ENCODE results near the gene CCL26. TPM values are rescaled to one million over a fixed set of nuclear protein-coding genes. Genes with fewer than 3 reads are reported as not detected.

Gene CCL26
- total and polyA plus RNA-seq, 7 donors: 0.27 to 0.34 TPM; not detected in 5

GRCh38 chr7:75817116-75817515 lies 45.1 kb upstream of the CCL26 start:
- 71 to 74% (median 71%) methylated on average over 6 of the region's 6 CpGs for WGBS, 3 donors
- Histone ChIP-seq H3K27me3 (ENCODE audit: insufficient read depth in 3 of 3, low read length in 2 of 3) (peaks cover 0 to 3% (median 0%) of the 10 kb centered on the region in 3 donors), H3K4me3 (no peak overlapping the region), H3K4me1 (no peaks in the 10 kb centered on the region), H3K9me3 (no peaks in the 10 kb centered on the region), H3K27ac (no peak overlapping the region), H3K36me3 (ENCODE audit: insufficient read depth in 1 of 2, low read depth in 1 of 2) (no peaks in the 10 kb centered on the region)
- intact Hi-C loops (cut with DNase I): no loop called here
- DNase-seq (no peak), ATAC-seq (no peak)
- TF ChIP-seq, protein P1, sequence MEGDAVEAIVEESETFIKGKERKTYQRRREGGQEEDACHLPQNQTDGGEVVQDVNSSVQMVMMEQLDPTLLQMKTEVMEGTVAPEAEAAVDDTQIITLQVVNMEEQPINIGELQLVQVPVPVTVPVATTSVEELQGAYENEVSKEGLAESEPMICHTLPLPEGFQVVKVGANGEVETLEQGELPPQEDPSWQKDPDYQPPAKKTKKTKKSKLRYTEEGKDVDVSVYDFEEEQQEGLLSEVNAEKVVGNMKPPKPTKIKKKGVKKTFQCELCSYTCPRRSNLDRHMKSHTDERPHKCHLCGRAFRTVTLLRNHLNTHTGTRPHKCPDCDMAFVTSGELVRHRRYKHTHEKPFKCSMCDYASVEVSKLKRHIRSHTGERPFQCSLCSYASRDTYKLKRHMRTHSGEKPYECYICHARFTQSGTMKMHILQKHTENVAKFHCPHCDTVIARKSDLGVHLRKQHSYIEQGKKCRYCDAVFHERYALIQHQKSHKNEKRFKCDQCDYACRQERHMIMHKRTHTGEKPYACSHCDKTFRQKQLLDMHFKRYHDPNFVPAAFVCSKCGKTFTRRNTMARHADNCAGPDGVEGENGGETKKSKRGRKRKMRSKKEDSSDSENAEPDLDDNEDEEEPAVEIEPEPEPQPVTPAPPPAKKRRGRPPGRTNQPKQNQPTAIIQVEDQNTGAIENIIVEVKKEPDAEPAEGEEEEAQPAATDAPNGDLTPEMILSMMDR (IDR thresholded peaks at IDR 0.05): no peak

DNA sequence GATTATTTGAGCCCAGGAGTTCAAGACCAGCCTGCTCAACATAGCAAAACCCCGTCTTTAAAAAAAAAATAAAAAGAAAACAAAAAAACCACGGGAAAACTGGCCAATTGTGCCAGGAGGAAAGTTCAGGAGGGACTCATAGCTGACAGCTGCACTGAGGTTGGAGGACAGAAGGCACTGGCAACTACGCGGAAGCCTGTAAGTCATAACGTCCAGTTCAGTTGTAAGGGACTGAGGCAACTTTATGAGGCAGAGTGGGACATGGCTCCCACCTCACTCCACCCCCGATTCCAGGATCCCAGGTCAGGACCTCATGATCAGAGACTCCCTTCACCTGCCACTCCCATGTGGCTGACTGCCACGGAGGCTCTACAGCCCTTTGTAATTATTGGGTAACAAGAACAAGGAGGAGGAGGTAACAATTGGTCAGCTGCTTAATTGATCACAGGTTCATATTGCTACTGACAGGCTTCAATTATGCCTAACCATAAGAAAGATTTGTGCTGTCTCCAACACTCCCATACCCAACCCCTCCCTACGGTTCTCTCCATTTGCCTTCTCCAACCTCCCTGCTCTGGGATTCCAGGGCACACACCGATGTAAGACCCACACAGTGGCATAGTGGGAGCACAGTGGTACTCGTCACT lies 43.5 kb upstream of the CCL26 start:
- WGBS, 3 donors: 32 to 41% (median 33%) methylated on average over 10 of the region's 10 CpGs
- Histone ChIP-seq H3K27me3 (ENCODE audit: insufficient read depth in 3 of 3, low read length in 2 of 3) (peaks cover 0 to 3% (median 0%) of the 10 kb centered on the region in 3 donors), H3K4me3 (no peak overlapping the region), H3K4me1 (no peaks in the 10 kb centered on the region), H3K27ac (no peak overlapping the region), H3K36me3 (ENCODE audit: insufficient read depth in 1 of 2, low read depth in 1 of 2) (no peaks in the 10 kb centered on the region), H3K9me3 (no peaks in the 10 kb centered on the region)
- TF ChIP-seq, protein P1 (IDR thresholded peaks at IDR 0.05): no peak
- intact Hi-C loops (cut with DNase I): no loop called here
- ATAC-seq: no peak
- DNase-seq: no peak

- H3K9me3 ChIP-seq: no peaks in the 10 kb centered on the region
- TF ChIP-seq, protein P1 (IDR thresholded peaks at IDR 0.05): no peak
- H3K4me3 ChIP-seq: no peak overlapping the region
- H3K27me3 ChIP-seq (ENCODE audit: insufficient read depth in 3 of 3, low read length in 2 of 3): peaks cover 0 to 3% (median 0%) of the 10 kb centered on the region in 3 donors
- DNase-seq (no peak), ATAC-seq (no peak)
- no peaks in the 10 kb centered on the region for H3K4me1 ChIP-seq
- intact Hi-C loops (cut with DNase I): no loop called here
- no peaks in the 10 kb centered on the region for H3K36me3 ChIP-seq (ENCODE audit: insufficient read depth in 1 of 2, low read depth in 1 of 2)
- 71 to 72% (median 72%) methylated on average over 13 of the region's 13 CpGs for WGBS, 3 donors
- no peak overlapping the region for H3K27ac ChIP-seq
Observed at GRCh38 chr7:75814407-75814947, 42.5 kb upstream of the CCL26 start.

GRCh38 chr7:75813781-75814236 lies 41.8 kb upstream of the CCL26 start, which contains the start of gene CCL24:
CCL24 (minus strand) TSS chr7:75813806; CDS start chr7:75813715, 91 bp downstream.
- intact Hi-C loops (cut with DNase I): no loop called here
- Histone ChIP-seq H3K9me3 (no peaks in the 10 kb centered on the region), H3K4me1 (no peaks in the 10 kb centered on the region), H3K27me3 (ENCODE audit: insufficient read depth in 3 of 3, low read length in 2 of 3) (peaks cover 0 to 3% (median 0%) of the 10 kb centered on the region in 3 donors), H3K27ac (no peak within 1 kb of the TSS), H3K36me3 (ENCODE audit: insufficient read depth in 1 of 2, low read depth in 1 of 2) (no peaks in the 10 kb centered on the region), H3K4me3 (no peak within 1 kb of the TSS)
- WGBS, 3 donors: 67 to 70% (median 68%) methylated on average over 7 of the region's 7 CpGs
- TF ChIP-seq, protein P1 (IDR thresholded peaks at IDR 0.05): no peak
- ATAC-seq (no peak), DNase-seq (no peak)

Measured in psoas muscle (tissue), 8 donors.